8988T (cell line): ENCODE data around the gene FAM20C.

Experiments used
- DNase-seq: peaks from one replicate; pipeline ENCODE4 v3.0.0; 2011

FAM20C gene

DNA sequence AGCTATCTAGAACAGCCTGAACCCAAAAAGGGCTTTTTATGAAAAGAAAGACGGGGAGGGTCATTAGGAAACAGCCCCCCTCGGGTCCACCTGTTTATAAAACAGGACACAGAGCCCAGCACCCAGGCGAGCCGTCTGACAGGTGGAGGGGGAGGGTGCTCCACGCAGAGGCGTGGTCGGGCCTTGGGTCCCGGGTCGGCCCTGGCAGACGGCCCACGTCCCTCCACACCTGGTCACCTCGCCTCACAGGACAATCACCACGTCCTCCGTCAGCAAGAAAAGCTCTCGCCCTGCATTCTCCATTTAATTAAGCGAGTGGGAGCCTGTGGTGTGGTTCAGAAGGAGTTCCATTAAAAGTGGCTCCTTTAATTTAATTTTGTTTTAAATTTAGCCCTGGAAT, 55.3 kb downstream of the FAM20C start:
- no peak for DNase-seq

GRCh38 chr7:248732-249435, 56.5 kb downstream of the FAM20C start:
- no peak for DNase-seq

- no peak for DNase-seq
Observed at GRCh38 chr7:249989-250388, 57.6 kb downstream of the FAM20C start.

- no peak for DNase-seq
Observed at GRCh38 chr7:250523-250922, 58.2 kb downstream of the FAM20C start.

GRCh38 chr7:251005-251404, 58.6 kb downstream of the FAM20C start:
- no peak for DNase-seq

DNA sequence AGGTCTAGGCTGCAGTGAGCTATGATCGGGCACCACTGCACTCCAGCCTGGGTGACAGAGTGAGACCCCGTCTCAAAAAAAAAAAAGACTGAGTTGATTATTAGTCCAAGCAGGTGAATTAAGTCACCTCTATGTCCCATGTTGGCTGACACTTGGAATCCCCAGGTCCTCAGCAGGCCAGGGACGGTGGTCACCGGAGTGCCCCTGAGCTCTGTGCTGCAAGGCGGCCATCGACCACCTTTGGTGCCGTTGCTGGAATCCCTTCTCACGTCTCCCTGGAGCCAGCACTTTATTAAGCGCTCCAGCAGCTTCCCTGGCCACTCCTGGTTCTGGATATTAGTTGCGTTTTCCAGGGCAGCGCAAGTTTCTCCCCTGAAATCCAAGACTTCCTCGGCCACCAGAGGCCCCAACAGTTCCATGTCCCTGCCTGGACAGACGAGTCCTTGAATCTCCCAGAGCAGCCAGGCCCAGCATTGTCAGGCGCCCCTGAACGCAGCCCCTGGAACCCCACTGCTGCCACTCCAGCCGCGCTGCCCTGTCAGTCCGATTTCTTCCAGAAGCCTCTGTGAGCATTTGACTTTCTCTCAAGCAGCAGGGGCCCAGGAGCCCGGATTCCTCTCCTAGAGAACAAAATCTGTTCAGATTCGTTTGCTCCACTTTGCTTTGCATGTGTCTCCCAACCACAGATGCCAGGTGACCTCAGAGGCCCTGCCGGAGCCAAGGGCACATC, 59.2 kb downstream of the FAM20C start:
- no peak for DNase-seq

DNA sequence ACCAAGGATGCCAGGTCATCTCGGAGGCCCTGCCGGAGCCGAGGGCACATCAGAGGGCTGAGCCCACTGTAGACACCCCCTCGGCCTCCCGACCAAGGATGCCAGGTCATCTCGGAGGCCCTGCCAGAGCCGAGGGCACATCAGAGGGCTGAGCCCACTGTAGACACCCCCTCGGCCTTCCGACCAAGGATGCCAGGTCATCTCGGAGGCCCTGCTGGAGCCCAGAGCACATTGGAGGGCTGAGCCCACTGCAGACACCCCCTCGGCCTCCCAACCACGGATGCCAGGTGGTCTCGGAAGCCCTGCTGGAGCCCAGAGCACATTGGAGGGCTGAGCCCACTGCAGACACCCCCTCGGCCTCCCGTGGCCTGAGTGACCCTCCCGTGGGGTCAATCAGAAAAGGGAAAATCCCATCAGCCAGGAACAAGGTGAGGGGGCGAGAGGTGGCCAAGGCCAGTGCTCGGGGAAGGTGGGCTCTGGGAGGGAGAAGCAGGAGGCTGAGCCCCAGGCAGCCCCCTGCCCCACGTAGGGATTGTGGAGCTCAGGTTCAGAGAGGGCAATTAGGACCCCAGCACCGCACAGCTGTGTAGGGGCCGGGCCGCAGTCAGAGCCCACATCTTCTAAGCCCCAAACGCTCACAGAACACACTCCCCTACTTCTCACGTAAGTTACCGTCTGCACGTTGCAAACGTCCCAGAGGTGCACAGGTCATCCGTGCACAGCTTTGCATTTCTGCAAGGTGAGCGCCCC, 60.0 kb downstream of the FAM20C start:
- no peak for DNase-seq

- no peak for DNase-seq
Observed at GRCh38 chr7:252981-253380, 60.6 kb downstream of the FAM20C start.

GRCh38 chr7:253581-254336, 61.4 kb downstream of the FAM20C start:
- no peak for DNase-seq

DNA sequence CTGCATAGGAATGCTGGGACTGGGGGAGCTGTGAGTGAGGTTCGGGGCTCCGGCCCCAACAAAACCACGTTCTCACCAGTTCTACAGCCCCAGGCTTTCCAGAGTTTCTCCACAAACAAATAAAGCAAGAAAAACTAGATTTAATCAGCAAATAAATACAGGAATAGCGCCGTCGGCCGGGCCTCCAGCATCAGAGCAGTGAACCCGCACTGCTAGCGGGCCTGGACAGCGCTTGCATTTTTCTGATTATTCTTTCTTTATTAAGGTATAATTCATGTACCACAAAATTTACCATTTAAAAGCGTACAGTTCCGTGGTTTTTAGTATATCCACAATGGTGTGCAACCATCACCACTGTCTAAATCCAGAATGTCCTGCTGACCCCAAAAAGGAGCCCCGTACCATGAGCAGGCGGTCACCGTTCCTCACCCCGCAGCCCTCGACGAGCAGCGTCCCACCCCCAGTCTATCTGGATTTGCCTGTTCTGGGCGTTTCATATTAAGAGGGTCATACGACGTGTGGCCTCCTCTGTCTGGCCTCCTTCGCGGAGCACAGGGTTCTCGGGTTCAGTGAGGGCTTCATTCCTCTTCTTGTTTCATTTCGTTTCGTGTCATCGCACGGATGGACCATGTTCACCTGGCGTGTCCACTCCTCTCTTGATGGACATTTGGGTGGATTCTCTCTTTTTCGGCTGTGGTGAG, 62.1 kb downstream of the FAM20C start:
- no peak for DNase-seq

- no peak for DNase-seq
Observed at GRCh38 chr7:255038-255435, 62.7 kb downstream of the FAM20C start.

DNA sequence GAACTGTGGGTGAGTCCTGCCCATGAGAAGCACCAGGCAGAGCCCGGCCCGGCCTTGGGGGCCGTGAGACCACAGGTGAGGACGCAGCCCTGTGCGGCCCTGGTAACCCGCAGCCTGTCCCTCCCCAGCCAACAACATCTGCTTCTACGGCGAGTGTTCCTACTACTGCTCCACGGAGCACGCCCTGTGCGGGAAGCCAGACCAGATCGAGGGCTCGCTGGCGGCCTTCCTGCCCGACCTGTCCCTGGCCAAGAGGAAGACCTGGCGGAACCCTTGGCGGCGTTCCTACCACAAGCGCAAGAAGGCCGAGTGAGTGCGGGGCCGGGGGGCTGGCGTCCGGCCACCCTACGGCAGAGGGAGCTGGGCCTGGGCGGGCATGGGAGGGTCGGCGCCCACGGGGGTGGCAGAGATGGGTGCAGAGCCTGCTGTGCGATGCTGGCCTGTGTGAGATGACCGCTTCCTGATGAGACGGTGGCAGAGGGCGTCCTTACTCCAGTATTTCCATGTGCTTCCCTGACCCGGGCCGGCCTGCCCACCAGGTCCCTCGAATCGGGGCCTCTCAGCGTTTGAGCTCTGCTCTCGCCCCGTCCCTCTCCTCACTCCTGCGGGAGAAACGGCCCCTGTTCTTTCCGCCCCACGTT, 63.5 kb downstream of the FAM20C start:
- no peak for DNase-seq

DNA sequence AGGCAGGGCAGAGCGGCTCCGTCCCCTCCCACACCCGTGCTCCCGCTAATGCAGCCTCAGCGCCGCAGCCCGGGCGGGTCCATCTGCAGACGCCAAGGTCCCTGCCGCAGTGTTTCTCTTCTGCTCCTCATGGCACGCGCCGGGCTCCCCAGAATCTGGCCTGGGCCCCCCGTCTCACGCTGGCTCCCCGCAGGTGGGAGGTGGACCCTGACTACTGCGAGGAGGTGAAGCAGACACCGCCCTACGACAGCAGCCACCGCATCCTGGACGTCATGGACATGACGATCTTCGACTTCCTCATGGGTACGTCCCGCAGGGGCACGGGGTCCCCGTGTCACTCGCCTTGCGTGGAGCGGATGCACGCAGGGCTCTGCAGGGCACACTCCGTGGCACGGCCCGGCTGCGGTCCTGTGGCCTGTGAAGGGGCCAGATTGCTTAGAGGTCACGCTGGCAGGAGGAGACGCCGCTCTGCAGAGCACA, 64.1 kb downstream of the FAM20C start:
- no peak for DNase-seq

GRCh38 chr7:256981-257646, 64.7 kb downstream of the FAM20C start:
- DNase-seq = no peak

- no peak for DNase-seq
Observed at GRCh38 chr7:257647-257992, 65.2 kb downstream of the FAM20C start.

- no peak for DNase-seq
Observed at GRCh38 chr7:258476-259190, 66.3 kb downstream of the FAM20C start.

GRCh38 chr7:259191-259505, 66.8 kb downstream of the FAM20C start:
- no peak for DNase-seq

DNA sequence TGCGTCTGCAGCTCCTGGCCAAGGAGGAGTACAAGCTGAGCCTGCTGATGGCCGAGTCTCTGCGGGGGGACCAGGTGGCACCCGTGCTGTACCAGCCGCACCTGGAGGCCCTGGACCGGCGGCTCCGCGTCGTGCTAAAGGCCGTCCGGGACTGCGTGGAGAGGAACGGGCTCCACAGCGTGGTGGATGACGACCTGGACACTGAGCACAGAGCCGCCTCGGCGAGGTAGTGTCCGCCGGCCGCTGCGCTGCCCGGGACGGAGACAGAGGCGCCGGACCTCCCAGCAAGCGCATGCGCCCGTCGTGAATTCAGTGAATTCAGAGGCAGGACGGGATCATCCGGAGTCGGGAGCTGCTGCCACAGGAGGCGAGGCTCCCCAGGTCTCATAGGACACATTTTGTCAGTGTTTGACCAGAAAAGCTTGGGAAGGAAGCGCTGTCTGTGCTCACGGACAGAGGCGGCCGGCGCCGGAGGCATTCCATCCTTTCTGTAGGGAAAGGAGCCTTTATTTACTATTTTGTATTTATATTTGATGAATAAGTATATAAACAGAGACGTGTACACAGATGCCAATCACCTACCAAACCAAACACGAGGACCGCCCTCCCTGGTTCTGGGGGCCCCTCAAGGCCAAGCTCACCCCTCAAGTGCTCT, 67.5 kb downstream of the FAM20C start:
- no peak for DNase-seq

- no peak for DNase-seq
Observed at GRCh38 chr7:260441-261281, 68.3 kb downstream of the FAM20C start.
